SJSA1 (cell line): ENCODE measurements around the gene NR4A2. TPM values are rescaled to one million over a fixed set of nuclear protein-coding genes. Genes with fewer than 3 reads are reported as not detected.

ENCODE experiments used
- DNase-seq, 2 experiments: peaks; one replicate each; pipeline ENCODE4 v3.0.0-alpha.2; 2015 to 2020; ENCODE audit warnings: low spot score in 2 of 2, low read depth in 1 of 2
- H3K27ac ChIP-seq: fragments of 250-450 bp; sonication (Bioruptor Pico); 2 replicates; pipeline ENCODE4 v1.5.1; 2020; ENCODE audit warnings: mild to moderate bottlenecking, moderate library complexity
- H3K27me3 ChIP-seq: fragments of 250-450 bp; sonication (Bioruptor Pico); replicated peaks from 2 replicates; pipeline ENCODE4 v1.5.1; 2020; ENCODE audit warnings: mild to moderate bottlenecking, moderate library complexity
- H3K36me3 ChIP-seq: fragments of 250-450 bp; sonication (Bioruptor Pico); 2 replicates; pipeline ENCODE4 v1.5.1; 2020; ENCODE audit warnings: mild to moderate bottlenecking
- H3K4me1 ChIP-seq: fragments of 250-450 bp; sonication (Bioruptor Pico); replicated peaks from 2 replicates; pipeline ENCODE4 v1.6.1; 2021; ENCODE audit warnings: mild to moderate bottlenecking
- H3K4me3 ChIP-seq: fragments of 250-450 bp; sonication (Bioruptor Pico); 2 replicates; pipeline ENCODE4 v1.5.1; 2020; ENCODE audit warnings: mild to moderate bottlenecking
- H3K9me3 ChIP-seq: fragments of 250-450 bp; sonication (Bioruptor Pico); replicated peaks from 2 replicates; pipeline ENCODE4 v1.5.1; 2020; ENCODE audit warnings: mild to moderate bottlenecking
- total RNA-seq: library from RNA; depleted of rRNA; stranded (reverse); fragments of >200 nt; shearing (Covaris generic); gene quantifications from 2 replicates; pipeline ENCODE4 v1.2.3, GENCODE V29; 2014; rRNA removed

NR4A2 gene
- 0.61 TPM in 1 of 2 replicates, not detected in the other for total RNA-seq

DNA sequence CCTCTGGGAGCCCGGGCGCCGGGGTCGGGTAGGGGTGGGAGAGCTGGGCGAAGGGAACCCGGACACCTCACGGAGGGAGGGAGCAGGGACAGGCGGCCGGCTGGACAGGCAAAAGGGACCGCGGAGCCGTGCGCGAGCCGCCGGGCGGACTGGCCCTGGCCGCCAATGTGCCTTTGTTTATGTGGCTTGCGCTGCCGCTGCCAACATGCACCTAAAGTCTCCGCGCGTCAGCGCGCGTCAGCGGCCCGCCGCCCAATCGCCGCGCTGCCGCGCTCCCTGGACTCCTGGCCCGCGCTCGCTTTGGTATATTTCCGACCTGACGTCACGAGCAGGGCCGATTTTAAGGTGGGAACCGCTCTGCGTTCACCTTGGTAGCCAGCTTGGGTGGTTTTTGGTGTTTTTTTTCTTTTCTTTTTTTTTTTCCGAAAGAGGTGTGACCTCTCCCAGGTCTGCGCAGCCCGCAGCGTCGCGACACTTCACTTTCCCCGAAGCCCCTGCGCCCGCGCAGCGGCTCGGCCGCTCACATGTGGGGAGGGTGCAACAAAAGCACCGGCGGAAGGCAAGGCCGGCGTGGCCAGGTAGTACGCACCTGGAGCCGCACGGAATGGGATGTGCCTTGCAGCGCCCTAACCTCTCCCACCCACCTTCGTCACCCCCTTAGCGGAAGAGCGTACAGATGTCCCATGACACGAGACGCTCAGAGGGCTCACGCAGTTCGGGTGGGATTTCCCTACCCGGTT, at the start of gene NR4A2:
Gene NR4A2, minus strand, starts transcription at position 188 of the 740 bp plus-strand sequence. CDS start 2,535 bp downstream, outside the sequence.
- Histone ChIP-seq H3K4me3 (peak within 1 kb of the TSS; percentile 70), H3K27me3 (no peaks in the 10 kb centered on the region), H3K27ac (peak within 1 kb of the TSS; percentile 87), H3K36me3 (no peaks in the 10 kb centered on the region), H3K9me3 (no peaks in the 10 kb centered on the region), H3K4me1 (peaks cover 10% of the 10 kb centered on the region; the same call in 1 of the 2 replicates)
- peak; percentile 75 to 85 for DNase-seq

DNA sequence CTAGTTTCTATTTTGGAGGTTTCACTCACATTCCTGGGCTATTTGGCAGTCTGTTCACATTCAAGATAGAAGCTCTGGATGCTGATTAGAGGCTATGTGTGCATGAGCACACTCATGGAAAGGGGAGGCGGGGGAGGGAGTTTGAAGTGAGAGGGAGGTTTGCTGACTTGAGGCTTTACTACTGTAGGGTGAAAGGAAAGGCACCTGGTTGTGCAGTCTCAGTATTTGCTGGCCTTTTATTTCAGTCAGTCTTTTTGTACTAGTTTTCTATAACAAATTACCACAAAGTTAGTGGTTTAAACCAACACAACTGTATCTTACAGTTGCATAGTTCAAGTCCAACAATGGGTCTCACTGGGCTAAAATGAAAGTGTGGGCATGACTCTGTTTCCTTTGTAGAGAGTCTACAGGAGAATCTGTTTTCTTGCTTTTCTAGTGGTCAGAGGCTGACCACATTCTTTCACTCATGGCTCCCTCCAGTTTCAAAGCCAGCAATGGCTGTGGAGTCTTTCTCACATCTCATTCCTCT, 47.7 kb upstream of the NR4A2 start:
- DNase-seq, result no peak
- Histone ChIP-seq H3K36me3 (no peaks in the 10 kb centered on the region), H3K9me3 (no peaks in the 10 kb centered on the region), H3K27me3 (peaks cover 25% of the 10 kb centered on the region; the same call in 1 of the 2 replicates), H3K4me3 (no peak overlapping the region), H3K27ac (no peak overlapping the region), H3K4me1 (no peaks in the 10 kb centered on the region)

DNA sequence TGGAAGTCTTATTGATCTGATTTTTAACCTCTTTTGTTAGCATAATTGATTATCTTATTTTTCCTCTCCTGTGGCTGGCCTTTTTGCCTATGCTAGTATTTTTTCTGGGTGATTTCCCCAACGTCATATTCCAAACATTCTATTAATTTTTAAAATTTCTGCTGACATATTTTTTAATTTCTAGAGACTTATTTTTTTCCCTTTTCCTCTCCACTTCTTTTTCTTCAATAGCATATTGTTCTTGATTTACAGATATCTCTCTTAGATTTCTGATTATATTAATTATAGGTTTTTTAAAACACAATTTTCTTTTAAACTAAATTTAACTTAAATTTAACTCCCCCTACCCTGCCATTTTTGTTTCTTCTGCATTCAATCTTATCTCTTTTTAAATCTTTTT, 47.2 kb upstream of the NR4A2 start:
- no peaks in the 10 kb centered on the region for H3K4me1 ChIP-seq
- no peak overlapping the region for H3K27ac ChIP-seq
- H3K27me3 ChIP-seq, result peaks cover 25% of the 10 kb centered on the region; the same call in 1 of the 2 replicates
- H3K9me3 ChIP-seq, result no peaks in the 10 kb centered on the region
- DNase-seq, result no peak
- no peak overlapping the region for H3K4me3 ChIP-seq
- H3K36me3 ChIP-seq, result no peaks in the 10 kb centered on the region

DNA sequence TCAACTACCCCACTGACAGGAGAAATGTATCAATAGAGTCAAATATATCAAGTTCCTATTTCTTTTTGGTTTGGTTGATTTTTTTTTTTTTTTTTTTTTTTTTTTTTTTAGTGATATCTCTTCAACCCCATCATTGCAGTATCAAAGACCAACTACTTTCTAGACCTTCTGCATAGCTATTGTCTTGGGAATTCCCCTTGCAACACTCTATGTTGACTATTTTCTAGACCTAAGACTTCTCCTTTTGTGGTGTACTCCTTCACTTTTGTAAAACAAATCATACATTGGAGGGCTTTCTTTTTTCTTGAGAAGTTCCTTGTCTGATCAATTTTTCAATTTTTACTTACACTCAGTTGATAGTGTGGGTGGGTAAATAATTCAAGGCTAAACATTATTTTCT, 46.5 kb upstream of the NR4A2 start:
- H3K27ac ChIP-seq, result no peak overlapping the region
- no peak for DNase-seq
- no peaks in the 10 kb centered on the region for H3K4me1 ChIP-seq
- peaks cover 22% of the 10 kb centered on the region; the same call in 1 of the 2 replicates for H3K27me3 ChIP-seq
- no peak overlapping the region for H3K4me3 ChIP-seq
- H3K9me3 ChIP-seq, result no peaks in the 10 kb centered on the region
- H3K36me3 ChIP-seq, result no peaks in the 10 kb centered on the region

DNA sequence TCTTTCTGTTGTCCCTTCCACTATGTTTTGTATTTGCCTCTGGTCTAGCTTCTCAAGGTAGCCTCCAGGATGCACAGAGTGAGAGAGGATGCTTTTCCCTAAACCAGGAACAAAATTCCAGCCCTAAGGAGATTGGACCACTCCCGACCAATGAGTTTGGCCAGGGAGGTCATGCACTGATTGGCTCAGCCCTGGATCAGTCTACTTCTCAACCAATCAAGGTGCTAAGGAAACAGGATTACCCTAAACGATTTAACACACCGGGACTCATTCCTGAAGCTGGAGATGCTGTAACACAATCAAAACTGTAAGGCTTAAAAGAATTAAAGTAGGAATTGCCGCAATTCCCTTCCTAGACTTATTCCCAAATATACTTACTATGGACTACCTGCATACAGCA, 34.2 kb upstream of the NR4A2 start:
- no peaks in the 10 kb centered on the region for H3K36me3 ChIP-seq
- no peaks in the 10 kb centered on the region for H3K9me3 ChIP-seq
- H3K4me1 ChIP-seq, result no peaks in the 10 kb centered on the region
- H3K27me3 ChIP-seq, result 0 out of 2 replicates have a peak, but pooled peaks cover 4% of the 10 kb centered on the region
- no peak overlapping the region for H3K4me3 ChIP-seq
- no peak for DNase-seq
- no peak overlapping the region for H3K27ac ChIP-seq

DNA sequence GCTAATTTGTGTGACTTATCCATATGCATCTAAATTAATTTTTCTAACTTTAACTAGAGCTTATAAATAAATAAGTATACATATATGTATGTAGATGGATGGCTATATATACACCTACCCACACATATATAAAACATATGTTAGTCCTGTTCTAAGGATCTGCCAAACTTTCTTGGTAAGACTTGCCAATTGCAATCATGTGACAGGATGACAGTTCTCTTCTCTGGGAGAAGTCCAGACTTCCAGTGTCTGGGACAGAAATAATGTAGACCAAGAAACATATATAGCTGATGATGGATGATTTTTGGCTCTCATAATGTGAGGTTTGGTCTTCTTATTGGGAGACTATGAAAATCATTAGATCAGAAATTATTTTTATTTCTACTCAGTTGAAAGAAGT, 30.6 kb upstream of the NR4A2 start:
- Histone ChIP-seq H3K4me1 (no peaks in the 10 kb centered on the region), H3K27me3 (0 out of 2 replicates have a peak, but pooled peaks cover 4% of the 10 kb centered on the region), H3K9me3 (no peaks in the 10 kb centered on the region), H3K36me3 (no peaks in the 10 kb centered on the region), H3K4me3 (no peak overlapping the region), H3K27ac (no peak overlapping the region)
- no peak for DNase-seq

DNA sequence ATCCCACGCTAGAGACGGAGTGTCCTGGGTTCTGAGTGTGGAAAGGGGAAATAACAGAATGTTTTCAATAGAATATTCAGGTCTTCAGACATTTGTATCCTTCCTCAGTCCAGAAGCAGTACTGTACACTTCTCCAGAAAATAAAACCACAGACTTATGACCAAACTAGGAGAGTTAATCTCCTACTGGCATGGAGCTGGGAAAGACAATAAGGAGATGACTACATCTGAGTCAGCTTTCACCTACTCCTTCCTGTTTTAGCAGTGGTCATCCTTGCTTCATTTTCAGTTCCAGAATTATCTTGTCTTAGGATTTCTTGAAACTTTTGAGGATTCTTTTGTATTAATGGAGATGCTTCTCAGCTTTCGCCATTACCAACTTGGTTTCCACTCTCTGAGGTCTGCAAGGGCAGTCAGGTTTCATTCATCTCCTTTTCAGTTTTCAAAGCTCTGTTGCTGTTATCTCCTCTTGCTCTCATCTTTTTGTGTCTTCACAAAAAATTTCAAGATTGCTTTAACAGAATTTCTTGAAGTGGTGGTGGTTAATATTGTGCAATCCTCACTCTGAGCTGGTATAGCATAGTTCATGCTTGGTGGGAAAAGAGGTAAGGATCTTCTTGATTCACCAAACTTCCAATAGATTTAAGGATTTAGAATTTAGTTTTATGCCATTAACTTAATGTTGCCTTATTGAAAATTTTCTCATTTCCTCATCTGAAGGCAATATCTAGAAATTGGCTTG, 23.7 kb upstream of the NR4A2 start:
- H3K4me3 ChIP-seq, result no peak overlapping the region
- no peaks in the 10 kb centered on the region for H3K9me3 ChIP-seq
- H3K27me3 ChIP-seq, result no peaks in the 10 kb centered on the region
- H3K4me1 ChIP-seq, result 0 out of 2 replicates have a peak, but pooled peaks cover 5% of the 10 kb centered on the region
- no peak overlapping the region for H3K27ac ChIP-seq
- no peaks in the 10 kb centered on the region for H3K36me3 ChIP-seq
- no peak for DNase-seq

DNA sequence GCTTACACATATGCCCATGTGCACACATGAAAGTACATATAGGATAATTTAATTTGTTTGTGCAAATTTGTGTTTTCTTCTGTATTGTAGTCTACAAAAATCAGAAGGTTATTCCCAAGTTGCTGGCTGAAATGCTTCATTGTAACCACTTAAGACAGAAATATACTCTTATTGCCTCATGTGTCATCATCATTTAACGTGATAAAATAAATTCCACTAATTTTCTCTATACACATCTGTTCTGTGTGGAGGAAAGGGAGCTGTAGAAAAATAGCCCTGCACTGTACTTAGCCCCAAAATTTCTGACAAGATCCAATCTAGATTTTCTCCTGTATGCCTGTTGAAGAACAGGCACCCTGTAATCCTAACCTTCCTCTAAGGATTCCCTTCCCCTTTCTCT, 20.4 kb upstream of the NR4A2 start:
- no peaks in the 10 kb centered on the region for H3K9me3 ChIP-seq
- H3K27me3 ChIP-seq, result no peaks in the 10 kb centered on the region
- DNase-seq, result no peak
- H3K4me1 ChIP-seq, result 0 out of 2 replicates have a peak, but pooled peaks cover 8% of the 10 kb centered on the region
- H3K36me3 ChIP-seq, result no peaks in the 10 kb centered on the region
- H3K27ac ChIP-seq, result no peak overlapping the region
- no peak overlapping the region for H3K4me3 ChIP-seq

DNA sequence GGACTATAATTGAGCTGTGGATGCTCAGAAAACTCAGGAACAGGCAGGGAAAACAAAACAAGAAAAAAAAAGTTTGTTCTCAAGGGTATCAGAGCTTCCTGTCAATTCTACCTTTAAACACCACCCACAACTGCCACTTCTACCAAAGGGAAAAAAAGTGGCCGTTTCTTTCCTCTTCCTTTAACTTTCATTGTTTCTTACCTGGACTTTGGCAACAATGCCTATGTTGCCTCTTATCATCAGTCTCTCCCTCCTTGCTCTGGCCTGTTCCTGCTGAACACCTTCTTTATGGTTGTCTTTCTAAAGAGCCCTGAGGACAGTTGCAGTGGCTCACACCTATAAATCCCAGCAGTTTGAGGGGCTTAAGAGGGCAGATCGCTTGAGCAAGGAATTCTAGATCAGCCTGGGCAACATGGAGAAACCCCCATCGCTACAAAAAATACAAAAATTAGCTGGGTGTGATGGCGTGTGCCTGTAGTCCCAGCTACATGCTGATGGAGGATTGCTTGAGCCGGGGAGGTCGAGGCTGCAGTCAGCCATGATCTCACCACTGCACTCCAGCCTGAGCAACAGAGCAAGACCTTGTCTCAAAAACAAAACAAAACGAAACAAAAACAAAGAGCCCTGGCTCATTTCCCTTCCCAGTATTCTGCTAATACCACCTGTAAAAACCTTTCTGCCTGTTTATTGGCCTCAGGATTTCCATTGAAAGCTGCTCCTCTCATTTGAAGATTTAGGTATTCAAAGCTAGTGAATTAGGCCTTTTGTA, 18.0 kb upstream of the NR4A2 start:
- Histone ChIP-seq H3K9me3 (no peaks in the 10 kb centered on the region), H3K4me3 (no peak overlapping the region), H3K4me1 (0 out of 2 replicates have a peak, but pooled peaks cover 5% of the 10 kb centered on the region), H3K27ac (no peak overlapping the region), H3K36me3 (no peaks in the 10 kb centered on the region), H3K27me3 (no peaks in the 10 kb centered on the region)
- DNase-seq, result no peak

DNA sequence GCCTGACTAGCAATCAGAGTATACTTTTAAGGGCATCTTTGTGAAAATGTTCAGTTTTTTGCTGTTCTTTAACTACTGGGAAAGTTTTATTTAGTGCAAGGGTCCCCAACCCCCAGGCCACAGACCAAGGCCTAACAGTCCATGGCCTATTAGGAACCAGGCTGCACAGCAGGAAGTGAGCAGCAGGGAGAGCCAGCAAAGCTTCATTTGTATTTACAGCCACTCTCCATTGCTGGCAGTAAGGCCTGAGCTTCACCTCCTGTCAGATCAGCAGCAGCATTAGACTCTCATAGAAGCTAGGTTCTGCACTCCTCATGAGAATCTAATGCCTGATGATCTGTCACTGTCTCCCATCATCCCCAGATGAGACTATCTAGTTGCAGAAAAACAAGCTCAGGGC, 17.1 kb upstream of the NR4A2 start:
- peaks cover 9% of the 10 kb centered on the region for H3K4me1 ChIP-seq
- H3K27ac ChIP-seq, result no peak overlapping the region
- no peak overlapping the region for H3K4me3 ChIP-seq
- no peak for DNase-seq
- no peaks in the 10 kb centered on the region for H3K36me3 ChIP-seq
- H3K9me3 ChIP-seq, result no peaks in the 10 kb centered on the region
- H3K27me3 ChIP-seq, result no peaks in the 10 kb centered on the region

DNA sequence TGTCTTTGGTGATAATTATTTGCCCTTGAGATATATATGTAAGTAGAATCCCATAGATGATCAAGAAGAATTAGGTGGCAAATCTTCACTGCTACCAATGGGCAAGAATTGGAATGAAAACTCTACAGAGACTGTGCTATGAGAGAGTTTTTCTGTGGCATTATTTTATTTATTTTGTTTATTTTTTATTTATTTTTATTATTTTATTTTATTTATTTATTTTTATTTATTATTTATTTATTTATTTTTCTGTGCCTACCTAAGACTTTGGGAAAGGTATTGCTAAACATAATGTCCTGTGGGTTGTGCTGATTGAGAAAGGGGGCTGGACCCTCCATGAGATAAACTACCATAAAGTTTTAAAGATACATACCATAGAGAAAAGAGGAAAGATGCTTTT, 16.6 kb upstream of the NR4A2 start:
- Histone ChIP-seq H3K4me1 (peaks cover 13% of the 10 kb centered on the region), H3K27me3 (no peaks in the 10 kb centered on the region), H3K4me3 (no peak overlapping the region), H3K27ac (no peak overlapping the region), H3K36me3 (no peaks in the 10 kb centered on the region), H3K9me3 (no peaks in the 10 kb centered on the region)
- no peak for DNase-seq

DNA sequence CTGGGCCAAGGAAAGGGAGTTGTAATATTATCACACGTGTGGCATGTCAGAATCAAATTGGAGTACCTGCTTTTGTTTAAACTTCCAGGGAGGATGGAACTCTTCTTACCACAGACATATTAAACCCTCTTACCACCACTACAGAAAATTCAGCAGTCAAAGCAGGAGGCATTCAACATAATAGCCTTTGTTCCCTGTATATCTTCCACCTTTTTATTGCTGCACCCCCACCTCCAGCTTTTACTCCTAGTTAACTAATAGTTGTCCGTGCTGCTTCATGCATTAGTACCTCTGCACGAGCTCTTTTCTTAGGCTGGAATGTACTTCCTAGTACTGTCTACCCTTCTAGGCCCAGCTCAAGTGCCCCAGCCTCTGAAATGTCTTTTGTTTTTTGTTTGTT, 14.9 kb upstream of the NR4A2 start:
- Histone ChIP-seq H3K36me3 (no peaks in the 10 kb centered on the region), H3K27ac (no peak overlapping the region), H3K4me1 (peaks cover 26% of the 10 kb centered on the region), H3K9me3 (no peaks in the 10 kb centered on the region), H3K27me3 (no peaks in the 10 kb centered on the region), H3K4me3 (no peak overlapping the region)
- no peak for DNase-seq

DNA sequence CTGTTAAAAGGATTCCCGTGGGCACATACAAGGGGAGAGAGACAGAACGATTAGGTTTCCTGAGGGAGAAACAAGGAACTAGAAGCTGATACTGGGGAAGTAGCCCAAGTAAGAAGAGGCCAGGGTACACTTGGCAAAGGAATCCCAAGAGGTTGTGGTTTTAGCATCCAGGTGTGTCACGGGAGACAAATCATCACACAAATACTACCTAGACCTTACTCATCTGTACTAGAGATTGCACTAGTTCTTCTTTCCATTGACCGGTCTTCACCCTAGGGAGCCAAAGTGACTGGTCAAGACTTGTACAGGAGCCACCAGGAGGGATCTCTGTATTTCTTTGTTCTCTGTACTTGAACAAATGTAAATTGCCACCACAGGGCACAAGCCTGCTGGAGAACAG, 14.2 kb upstream of the NR4A2 start:
- peaks cover 26% of the 10 kb centered on the region for H3K4me1 ChIP-seq
- no peak overlapping the region for H3K27ac ChIP-seq
- H3K4me3 ChIP-seq, result no peak overlapping the region
- DNase-seq, result no peak
- H3K36me3 ChIP-seq, result peaks cover 3% of the 10 kb centered on the region
- no peaks in the 10 kb centered on the region for H3K27me3 ChIP-seq
- H3K9me3 ChIP-seq, result no peaks in the 10 kb centered on the region
